Karpas-422 (cell line): ENCODE measurements around the gene POLE. TPM values are rescaled to one million over a fixed set of nuclear protein-coding genes. Genes with fewer than 3 reads are reported as not detected.

Source experiments
- DNase-seq: peaks from one replicate; pipeline ENCODE4 v3.0.0-alpha.2; 2015
- H2AFZ ChIP-seq: fragments of 200-600 bp; sonication (generic); 2 replicates; pipeline ENCODE4 v1.6.1; 2014; ENCODE audit warnings: antibody characterized with exemption, low read length, mixed read lengths
- H3K27ac ChIP-seq: fragments of 200-600 bp; sonication (generic); 2 replicates; pipeline ENCODE4 v1.5.1; 2014; ENCODE audit warnings: mild to moderate bottlenecking, low read length, moderate library complexity
- H3K27me3 ChIP-seq: fragments of 200-600 bp; sonication (generic); 2 replicates; pipeline ENCODE4 v1.6.1; 2014; ENCODE audit warnings: low read length, mixed read lengths
- H3K36me3 ChIP-seq: fragments of 200-600 bp; sonication (generic); 2 replicates; pipeline ENCODE4 v1.6.1; 2014; ENCODE audit warnings: low read length, mixed read lengths; ENCODE audit not compliant: insufficient read depth
- H3K4me1 ChIP-seq: fragments of 200-600 bp; sonication (generic); 2 replicates; pipeline ENCODE4 v1.6.1; 2014; ENCODE audit warnings: mild to moderate bottlenecking, low read length, mixed read lengths
- H3K4me2 ChIP-seq: fragments of 200-600 bp; sonication (generic); 2 replicates; pipeline ENCODE4 v1.6.1; 2014; ENCODE audit warnings: low read length, low read depth, mild to moderate bottlenecking; ENCODE audit not compliant: poor library complexity, severe bottlenecking
- H3K4me3 ChIP-seq: fragments of 200-600 bp; sonication (generic); 2 replicates; pipeline ENCODE4 v1.5.1; 2014; ENCODE audit warnings: mild to moderate bottlenecking, antibody characterized with exemption, low read length, mixed read lengths
- H3K79me2 ChIP-seq: fragments of 200-600 bp; sonication (generic); 2 replicates; pipeline ENCODE4 v1.6.1; 2014; ENCODE audit warnings: mild to moderate bottlenecking, low read length, mixed read lengths
- H3K9ac ChIP-seq: fragments of 200-600 bp; sonication (generic); 2 replicates; pipeline ENCODE4 v1.6.0; 2014; ENCODE audit warnings: low read length
- H3K9me2 ChIP-seq: fragments of 200-600 bp; sonication (generic), shearing (Covaris generic); replicated peaks from 2 replicates; pipeline ENCODE4 v1.6.0; 2014; ENCODE audit warnings: mild to moderate bottlenecking, low read length, moderate library complexity; ENCODE audit not compliant: insufficient read depth
- H3K9me3 ChIP-seq: fragments of 300-700, 200-600 bp; sonication (generic); 2 replicates; pipeline ENCODE4 v1.6.1; 2014; ENCODE audit warnings: low read length, mixed read lengths
- H4K20me1 ChIP-seq: fragments of 200-600 bp; sonication (generic); 2 replicates; pipeline ENCODE4 v1.6.1; 2014; ENCODE audit warnings: mild to moderate bottlenecking, antibody characterized with exemption, low read length, low read depth; ENCODE audit not compliant: insufficient read depth
- total RNA-seq: library from RNA; depleted of rRNA; stranded (reverse); fragments of >200 nt; shearing (Covaris generic); gene quantifications from 2 replicates; pipeline ENCODE4 v1.2.3, GENCODE V29; 2014; ENCODE audit warnings: low replicate concordance

Gene POLE
- total RNA-seq, 1 experiment from 2014 or later, result 37.9 TPM

- no peaks in the 10 kb centered on the region for H3K36me3 ChIP-seq
- peaks cover 6% of the 10 kb centered on the region for H3K9me3 ChIP-seq
- no peak overlapping the region for H3K4me2 ChIP-seq
- no peak for DNase-seq
- H3K27me3 ChIP-seq, result no peaks in the 10 kb centered on the region
- H3K79me2 ChIP-seq, result no peaks in the 10 kb centered on the region
- H3K4me3 ChIP-seq, result no peak overlapping the region
- H3K9me2 ChIP-seq, result no peaks in the 10 kb centered on the region
- no peak overlapping the region for H3K9ac ChIP-seq
- no peak overlapping the region for H2AFZ ChIP-seq
- H3K27ac ChIP-seq, result no peak overlapping the region
- H4K20me1 ChIP-seq, result no peaks in the 10 kb centered on the region
- H3K4me1 ChIP-seq, result no peaks in the 10 kb centered on the region
These were observed 80.2 kb downstream of the POLE start for GRCh38 chr12:132606927-132607326.

GRCh38 chr12:132606466-132606865 lies 80.7 kb downstream of the POLE start:
- Histone ChIP-seq H2AFZ (no peak overlapping the region), H3K27me3 (no peaks in the 10 kb centered on the region)

GRCh38 chr12:132605892-132606291 lies 81.2 kb downstream of the POLE start:
- no peak for DNase-seq
- no peaks in the 10 kb centered on the region for H3K36me3 ChIP-seq
- H3K4me3 ChIP-seq, result no peak overlapping the region
- no peaks in the 10 kb centered on the region for H3K27me3 ChIP-seq
- no peaks in the 10 kb centered on the region for H3K79me2 ChIP-seq
- no peak overlapping the region for H3K4me2 ChIP-seq
- no peak overlapping the region for H3K9ac ChIP-seq
- no peaks in the 10 kb centered on the region for H3K9me2 ChIP-seq
- no peak overlapping the region for H2AFZ ChIP-seq
- H4K20me1 ChIP-seq, result no peaks in the 10 kb centered on the region
- H3K9me3 ChIP-seq, result no peaks in the 10 kb centered on the region
- peaks cover 5% of the 10 kb centered on the region for H3K4me1 ChIP-seq
- no peak overlapping the region for H3K27ac ChIP-seq

More at GRCh38 chr12:132606466-132606865, 80.7 kb downstream of the POLE start:
- DNase-seq, result no peak
- Histone ChIP-seq H4K20me1 (no peaks in the 10 kb centered on the region), H3K79me2 (no peaks in the 10 kb centered on the region), H3K9me2 (no peaks in the 10 kb centered on the region), H3K9me3 (peaks cover under 1% of the 10 kb centered on the region; the same call in 1 of the 2 replicates), H3K9ac (no peak overlapping the region), H3K4me1 (no peaks in the 10 kb centered on the region), H3K36me3 (no peaks in the 10 kb centered on the region), H3K27ac (no peak overlapping the region), H3K4me2 (no peak overlapping the region), H3K4me3 (no peak overlapping the region)

GRCh38 chr12:132604668-132605441 lies 82.3 kb downstream of the POLE start:
- DNase-seq, result no peak
- Histone ChIP-seq H3K27me3 (no peaks in the 10 kb centered on the region), H3K79me2 (no peaks in the 10 kb centered on the region), H3K9me2 (no peaks in the 10 kb centered on the region), H3K36me3 (no peaks in the 10 kb centered on the region), H4K20me1 (no peaks in the 10 kb centered on the region), H3K4me3 (no peak overlapping the region), H3K4me2 (no peak overlapping the region), H3K27ac (no peak overlapping the region), H2AFZ (no peak overlapping the region), H3K9me3 (no peaks in the 10 kb centered on the region), H3K9ac (no peak overlapping the region), H3K4me1 (peaks cover 9% of the 10 kb centered on the region)

GRCh38 chr12:132604151-132604618 lies 83.0 kb downstream of the POLE start:
- no peaks in the 10 kb centered on the region for H3K27me3 ChIP-seq

GRCh38 chr12:132603240-132604150 lies 83.6 kb downstream of the POLE start:
- Histone ChIP-seq H4K20me1 (no peaks in the 10 kb centered on the region), H3K9me3 (no peaks in the 10 kb centered on the region), H3K79me2 (no peaks in the 10 kb centered on the region), H3K36me3 (no peaks in the 10 kb centered on the region), H3K9ac (no peak overlapping the region), H3K27ac (no peak overlapping the region), H3K9me2 (no peaks in the 10 kb centered on the region), H2AFZ (no peak overlapping the region), H3K27me3 (no peaks in the 10 kb centered on the region), H3K4me1 (peaks cover 14% of the 10 kb centered on the region), H3K4me3 (no peak overlapping the region), H3K4me2 (no peak overlapping the region)
- DNase-seq, result no peak

More at GRCh38 chr12:132604151-132604618, 83.0 kb downstream of the POLE start:
- DNase-seq, result no peak
- H4K20me1 ChIP-seq, result no peaks in the 10 kb centered on the region
- peaks cover 9% of the 10 kb centered on the region for H3K4me1 ChIP-seq
- H2AFZ ChIP-seq, result no peak overlapping the region
- no peak overlapping the region for H3K27ac ChIP-seq
- no peaks in the 10 kb centered on the region for H3K9me3 ChIP-seq
- H3K4me3 ChIP-seq, result no peak overlapping the region
- no peaks in the 10 kb centered on the region for H3K79me2 ChIP-seq
- H3K4me2 ChIP-seq, result no peak overlapping the region
- H3K9ac ChIP-seq, result no peak overlapping the region
- H3K36me3 ChIP-seq, result no peaks in the 10 kb centered on the region
- no peaks in the 10 kb centered on the region for H3K9me2 ChIP-seq

- no peaks in the 10 kb centered on the region for H4K20me1 ChIP-seq
- H2AFZ ChIP-seq, result no peak overlapping the region
- no peaks in the 10 kb centered on the region for H3K36me3 ChIP-seq
- no peaks in the 10 kb centered on the region for H3K27me3 ChIP-seq
- H3K4me2 ChIP-seq, result no peak overlapping the region
- no peak overlapping the region for H3K4me3 ChIP-seq
- DNase-seq, result no peak
- no peaks in the 10 kb centered on the region for H3K9me2 ChIP-seq
- H3K4me1 ChIP-seq, result peaks cover 16% of the 10 kb centered on the region
- H3K9ac ChIP-seq, result no peak overlapping the region
- H3K9me3 ChIP-seq, result no peaks in the 10 kb centered on the region
- no peak overlapping the region for H3K27ac ChIP-seq
- no peaks in the 10 kb centered on the region for H3K79me2 ChIP-seq
These were observed 84.4 kb downstream of the POLE start for GRCh38 chr12:132602572-132603239.
